Spleen (tissue), 11 donors: ENCODE results near the gene AK8. TPM values are rescaled to one million over a fixed set of nuclear protein-coding genes. Genes with fewer than 3 reads are reported as not detected.

ENCODE experiments used
- DNase-seq: peaks from one replicate; pipeline ENCODE4 v3.0.0-alpha.2; 2020
- H3K27ac ChIP-seq, 8 donors: fragments of 200-600 bp; sonication (generic) in 7 of 8; 1 replicate in 4 of 8; 2 replicates in 4 of 8; pipeline versions ENCODE4 v1.5.0 to v1.8.0; 2016 to 2021; ENCODE audit warnings: inconsistent platforms in 4 of 8, mild to moderate bottlenecking in 4 of 8, moderate library complexity in 1 of 8
- H3K27me3 ChIP-seq, 7 donors: fragments of 200-600 bp; sonication (generic) in 6 of 7; replicated peaks in 1 of 7; 1 replicate in 4 of 7; 2 replicates in 3 of 7; pipeline versions ENCODE4 v1.5.0 to v1.8.0; 2016 to 2021; ENCODE audit warnings: inconsistent platforms in 3 of 7, mild to moderate bottlenecking in 1 of 7
- H3K36me3 ChIP-seq, 6 donors: fragments of 200-600 bp; sonication (generic) in 5 of 6; 1 replicate in 4 of 6; 2 replicates in 2 of 6; pipeline versions ENCODE4 v1.5.0 to v1.8.0; 2016 to 2021; ENCODE audit warnings: inconsistent platforms in 2 of 6
- H3K4me1 ChIP-seq, 6 donors: fragments of 200-600 bp; sonication (generic) in 5 of 6; 1 replicate in 3 of 6; 2 replicates in 3 of 6; pipeline versions ENCODE4 v1.5.0 to v1.8.0; 2016 to 2021; ENCODE audit warnings: inconsistent platforms in 3 of 6
- H3K4me3 ChIP-seq, 8 donors: fragments of 200-600 bp; sonication (generic) in 7 of 8; 1 replicate in 4 of 8; 2 replicates in 4 of 8; pipeline versions ENCODE4 v1.5.0 to v1.8.0; 2016 to 2021; ENCODE audit warnings: inconsistent platforms in 4 of 8, mild to moderate bottlenecking in 4 of 8, moderate library complexity in 2 of 8
- H3K9me3 ChIP-seq, 8 donors: fragments of 200-600 bp; sonication (generic) in 7 of 8; 1 replicate in 4 of 8; 2 replicates in 4 of 8; pipeline versions ENCODE4 v1.5.0 to v1.8.0; 2016 to 2021; ENCODE audit warnings: inconsistent platforms in 4 of 8
- CTCF ChIP-seq, 11 experiments: fragments of 200-600 bp in 7 of 11; fragments of 450-650 bp in 4 of 11; sonication (generic) in 4 of 11; IDR thresholded peaks in 8 of 11; conservative IDR thresholded peaks in 3 of 11; 1 replicate in 7 of 11; 2 replicates in 4 of 11; pipeline versions ENCODE4 v1.4.0 to v1.8.0; 2016 to 2021; ENCODE audit warnings: antibody characterized with exemption in 11 of 11, inconsistent platforms in 4 of 11, mild to moderate bottlenecking in 1 of 11
- POLR2A ChIP-seq, 3 donors: fragments of 450-650 bp; IDR thresholded peaks; one replicate each; pipeline ENCODE4 v1.5.1; 2017; ENCODE audit warnings: antibody characterized with exemption in 3 of 3, mild to moderate bottlenecking in 1 of 3
- POLR2AphosphoS5 ChIP-seq, 3 donors: sonication (generic); formaldehyde crosslinking; IDR thresholded peaks; one replicate each; pipeline ENCODE4 v1.5.1; 2017; ENCODE audit warnings: antibody characterized with exemption in 3 of 3
- WGBS, 5 donors: extraction: QIAGEN DNeasy Blood & Tissue Kit in 3 of 5; methylation state at CpG; one replicate each; pipeline versions ENCODE4 v1.1.5 to v1.1.7; 2013 to 2018; 5-methylcytosine and 5-hydroxymethylcytosine counted together
- intact Hi-C: fragments of 100-400 bp; cut with DNase I; formaldehyde crosslinking; loops from one replicate; pipeline ENCODE4 v1.15.0; 2023; ENCODE audit warnings: low total_unique reads
- polyA plus RNA-seq, 3 donors: library from polyadenylated mRNA; stranded (reverse); fragments of 200-250 nt; gene quantifications; one replicate each; pipeline ENCODE4 v1.2.1, GENCODE V29; 2013
- total RNA-seq, 7 donors: library from RNA; depleted of rRNA in 3 of 7; stranded (reverse); fragments of >200 nt in 3 of 7; fragmentation: NEBNext Ultra II Directional in 4 of 7; extraction: Animal tissue kit (Norgen Biotek cat#: 25700) in 4 of 7; gene quantifications; one replicate each; pipeline versions ENCODE4 v1.1.0 to v1.2.1, GENCODE V29; 2016 to 2021
- donor health status: healthy with polysubstance abuse.
- donor health status: DM: no; HTN: no; CAD: no; lungs with moderate emphysema.
- donor health status: DM: no; HTN: no; CAD: no.
- donor health status: Bipolar disorder and iron deficiency.
- donor health status: healthy.
- donor health status: DM: no; HTN: no; CAD: no.
- donor health status: DM: yes; HTN: yes; CAD: no.

The AK8 gene
- total and polyA plus RNA-seq, 10 donors: 0.22 to 1.8 (median 0.93) TPM

- peak; percentile 44 for DNase-seq
- no peaks in the 10 kb centered on the region for H3K36me3 ChIP-seq
- TF ChIP-seq CTCF (IDR thresholded peaks at IDR 0.05 in 8 of 11, conservative IDR thresholded peaks at IDR 0.05 in 3 of 11): no peak
- no peak for TF ChIP-seq POLR2A (IDR thresholded peaks at IDR 0.05)
- TF ChIP-seq POLR2AphosphoS5 (IDR thresholded peaks at IDR 0.05): no peak
- H3K9me3 ChIP-seq: no peaks in the 10 kb centered on the region
- H3K4me3 ChIP-seq: no peak overlapping the region
- H3K4me1 ChIP-seq: peaks cover 0 to 5% (median 0%) of the 10 kb centered on the region in 6 donors
- 45 to 68% (median 54%) methylated on average over 11 to 13 of the region's 13 CpGs for WGBS, 5 donors
- no peak overlapping the region for H3K27ac ChIP-seq
- intact Hi-C loops: no loop called here
- H3K27me3 ChIP-seq: peaks cover 0 to 62% (median 26%) of the 10 kb centered on the region in 7 donors
Measured at GRCh38 chr9:132743931-132744479, 134.1 kb downstream of the AK8 start.

GRCh38 chr9:132742821-132743311 is 135.2 kb downstream of the AK8 start:
- DNase-seq: peak; percentile 47
- TF ChIP-seq POLR2AphosphoS5 (IDR thresholded peaks at IDR 0.05): no peak
- no peak for TF ChIP-seq CTCF (IDR thresholded peaks at IDR 0.05 in 8 of 11, conservative IDR thresholded peaks at IDR 0.05 in 3 of 11)
- no peak for TF ChIP-seq POLR2A (IDR thresholded peaks at IDR 0.05)
- intact Hi-C loops: no loop called here
- Histone ChIP-seq H3K27ac (no peak overlapping the region), H3K4me1 (peaks cover 0 to 5% (median 0%) of the 10 kb centered on the region in 6 donors), H3K36me3 (no peaks in the 10 kb centered on the region), H3K27me3 (peaks cover 0 to 62% (median 26%) of the 10 kb centered on the region in 7 donors), H3K9me3 (no peaks in the 10 kb centered on the region), H3K4me3 (no peak overlapping the region)
- WGBS, 5 donors: 51 to 60% (median 56%) methylated on average over 9 to 17 of the region's 17 CpGs

GRCh38 chr9:132740526-132741309 is 137.4 kb downstream of the AK8 start:
- 82 to 94% (median 90%) methylated on average over 11 to 15 of the region's 15 CpGs for WGBS, 5 donors
- peak; percentile 42 for DNase-seq
- Histone ChIP-seq H3K4me1 (peaks cover 0 to 5% (median 0%) of the 10 kb centered on the region in 6 donors), H3K4me3 (no peak overlapping the region), H3K27me3 (peaks cover 0 to 55% (median 25%) of the 10 kb centered on the region in 7 donors), H3K36me3 (no peaks in the 10 kb centered on the region), H3K27ac (no peak overlapping the region), H3K9me3 (no peaks in the 10 kb centered on the region)
- TF ChIP-seq POLR2AphosphoS5 (IDR thresholded peaks at IDR 0.05): no peak
- TF ChIP-seq CTCF (IDR thresholded peaks at IDR 0.05 in 8 of 11, conservative IDR thresholded peaks at IDR 0.05 in 3 of 11): no peak
- no peak for TF ChIP-seq POLR2A (IDR thresholded peaks at IDR 0.05)
- intact Hi-C loops: no loop called here

- H3K27ac ChIP-seq: no peak overlapping the region
- peaks cover 0 to 46% (median 23%) of the 10 kb centered on the region in 7 donors for H3K27me3 ChIP-seq
- no peak overlapping the region for H3K4me3 ChIP-seq
- intact Hi-C loops: no loop called here
- H3K36me3 ChIP-seq: no peaks in the 10 kb centered on the region
- H3K9me3 ChIP-seq: no peaks in the 10 kb centered on the region
- TF ChIP-seq POLR2A (IDR thresholded peaks at IDR 0.05) (no peak), CTCF (IDR thresholded peaks at IDR 0.05 in 8 of 11, conservative IDR thresholded peaks at IDR 0.05 in 3 of 11) (no peak), POLR2AphosphoS5 (IDR thresholded peaks at IDR 0.05) (no peak)
- WGBS, 5 donors: 89 to 94% (median 92%) methylated on average over 9 of the region's 9 CpGs
- DNase-seq: peak; percentile 12
- peaks cover 0 to 3% (median 0%) of the 10 kb centered on the region in 6 donors for H3K4me1 ChIP-seq
Measured at GRCh38 chr9:132739710-132740310, 138.3 kb downstream of the AK8 start.
